Measurements from ENCODE around the gene GALNT16. TPM values are rescaled to one million over a fixed set of nuclear protein-coding genes. Genes with fewer than 3 reads are reported as not detected.
"Not testable (repeated sequence)": the region's sequence is repeated elsewhere in the genome, so short reads cannot be mapped to it uniquely, and the experiment has no call there.

GALNT16 gene
- total RNA-seq (under 1 TPM in 2 of 5 donors, not detected in 3; 0.13 to 0.46 TPM), total RNA-seq (0 to 0.25 (median 0.06) reads per million in 29 experiments)
- not detected for total RNA-seq (2013)

- Mint-ChIP-seq H3K36me3 (no peaks in the 10 kb centered on the region), H3K4me1 (peaks cover 6 to 17% (median 11%) of the 10 kb centered on the region in 3 donors), H3K27me3 (peaks cover 44 to 70% of the 10 kb centered on the region in 2 donors), H3K4me3 (peak within 1 kb of the TSS; percentile 34 to 74 (median 55)), H3K27ac (no peak within 1 kb of the TSS), H3K9me3 (no peaks in the 10 kb centered on the region)
- ChIA-PET CTCF (interaction anchor here in 1 of 2 donors (0.6 kb wide), 1 partner anchor 10 kb away, joined by 4 read pairs; no protein-coding TSS in a partner anchor), POLR2A (no interaction called here)
- H3K9me3 ChIP-seq, result no peaks in the 10 kb centered on the region
- H3K27me3 ChIP-seq (replicated peaks in 1 of 2; ENCODE audit: control insufficient read depth in 2 of 2, extremely low read depth in 1 of 2, insufficient read depth in 2 of 2, low read length in 1 of 2), result peaks cover 23 to 69% of the 10 kb centered on the region in 2 experiments
- 5% methylated on average over 62 of the region's 74 CpGs for WGBS (ENCODE audit: insufficient coverage)
- no peak for DNase-seq
- H3K36me3 ChIP-seq (ENCODE audit: control insufficient read depth in 2 of 2, extremely low read depth in 1 of 2, insufficient read depth in 1 of 2, low read length in 1 of 2), result no peaks in the 10 kb centered on the region
- H3K4me3 ChIP-seq (ENCODE audit: control insufficient read depth in 1 of 2, extremely low read depth in 1 of 2, low read length in 1 of 2), result peak within 1 kb of the TSS in 1 of 2 donors; percentile 36
- no peak for ATAC-seq (replicated peaks in 1 of 4)
- H3K27ac ChIP-seq (ENCODE audit: low read length), result no peak within 1 kb of the TSS
- peaks cover 0 to 11% of the 10 kb centered on the region in 2 experiments for H3K4me1 ChIP-seq (ENCODE audit: control insufficient read depth in 1 of 2, extremely low read depth in 1 of 2, insufficient read depth in 2 of 2, low read length in 2 of 2)
Observed at GRCh38 chr14:69259527-69260189, at the start of gene GALNT16. TSS of gene GALNT16 (plus strand) at chr14:69260158. CDS start at chr14:69260291, 133 bp downstream.

- Histone ChIP-seq H3K36me3 (ENCODE audit: control insufficient read depth in 2 of 2, extremely low read depth in 1 of 2, insufficient read depth in 1 of 2, low read length in 1 of 2) (no peaks in the 10 kb centered on the region), H3K27ac (ENCODE audit: low read length) (no peak overlapping the region), H3K27me3 (replicated peaks in 1 of 2; ENCODE audit: control insufficient read depth in 2 of 2, extremely low read depth in 1 of 2, insufficient read depth in 2 of 2, low read length in 1 of 2) (no peaks in the 10 kb centered on the region), H3K9me3 (no peaks in the 10 kb centered on the region), H3K4me3 (ENCODE audit: control insufficient read depth in 1 of 2, extremely low read depth in 1 of 2, low read length in 1 of 2) (no peak overlapping the region), H3K4me1 (ENCODE audit: control insufficient read depth in 1 of 2, extremely low read depth in 1 of 2, insufficient read depth in 2 of 2, low read length in 2 of 2) (no peaks in the 10 kb centered on the region)
- no peak overlapping the region for H3K27ac Mint-ChIP-seq
- CTCF ChIA-PET, result no interaction called here
- peaks cover 0 to 2% (median 0%) of the 10 kb centered on the region in 3 donors for H3K4me1 Mint-ChIP-seq
- H3K27me3 Mint-ChIP-seq, result no peaks in the 10 kb centered on the region
- 88% methylated on average over 1 of the region's 2 CpGs for WGBS (ENCODE audit: insufficient coverage)
- no peak overlapping the region for H3K4me3 Mint-ChIP-seq
- POLR2A ChIA-PET, result no interaction called here
- H3K36me3 Mint-ChIP-seq, result peaks cover 54% of the 10 kb centered on the region
- H3K9me3 Mint-ChIP-seq, result no peaks in the 10 kb centered on the region
- no peak for DNase-seq
- ATAC-seq (replicated peaks in 1 of 4), result no peak
Observed at GRCh38 chr14:69214393-69214792, 45.6 kb upstream of the GALNT16 start.

- H3K4me1 ChIP-seq (ENCODE audit: control insufficient read depth in 1 of 2, extremely low read depth in 1 of 2, insufficient read depth in 2 of 2, low read length in 2 of 2); H3K9me3 ChIP-seq; H3K4me3 Mint-ChIP-seq; ATAC-seq (replicated peaks in 1 of 4); DNase-seq; H3K9me3 Mint-ChIP-seq; H3K36me3 ChIP-seq (ENCODE audit: control insufficient read depth in 2 of 2, extremely low read depth in 1 of 2, insufficient read depth in 1 of 2, low read length in 1 of 2); POLR2A ChIA-PET; CTCF ChIA-PET; H3K27ac ChIP-seq (ENCODE audit: low read length); H3K4me1 Mint-ChIP-seq; H3K4me3 ChIP-seq (ENCODE audit: control insufficient read depth in 1 of 2, extremely low read depth in 1 of 2, low read length in 1 of 2); H3K27me3 ChIP-seq (replicated peaks in 1 of 2; ENCODE audit: control insufficient read depth in 2 of 2, extremely low read depth in 1 of 2, insufficient read depth in 2 of 2, low read length in 1 of 2); H3K27ac Mint-ChIP-seq; H3K27me3 Mint-ChIP-seq: not testable (repeated sequence)
- H3K36me3 Mint-ChIP-seq, result peaks cover 54% of the 10 kb centered on the region
- WGBS (ENCODE audit: insufficient coverage), result no CpG with 5 or more reads among the region's 3 CpGs
Observed at GRCh38 chr14:69217663-69218062, 42.3 kb upstream of the GALNT16 start.

GRCh38 chr14:69224946-69225345, 35.0 kb upstream of the GALNT16 start:
- no peak for DNase-seq
- Mint-ChIP-seq H3K36me3 (peaks cover 22% of the 10 kb centered on the region), H3K4me1 (no peaks in the 10 kb centered on the region), H3K27me3 (no peaks in the 10 kb centered on the region), H3K4me3 (no peak overlapping the region), H3K27ac (no peak overlapping the region), H3K9me3 (no peaks in the 10 kb centered on the region)
- H3K4me1 ChIP-seq (ENCODE audit: control insufficient read depth in 1 of 2, extremely low read depth in 1 of 2, insufficient read depth in 2 of 2, low read length in 2 of 2), result no peaks in the 10 kb centered on the region
- no peaks in the 10 kb centered on the region for H3K9me3 ChIP-seq
- peaks cover 0 to 6% of the 10 kb centered on the region in 2 donors for H3K36me3 ChIP-seq (ENCODE audit: control insufficient read depth in 2 of 2, extremely low read depth in 1 of 2, insufficient read depth in 1 of 2, low read length in 1 of 2)
- H3K27ac ChIP-seq (ENCODE audit: low read length), result no peak overlapping the region
- ChIA-PET POLR2A (no interaction called here), CTCF (no interaction called here)
- WGBS (ENCODE audit: insufficient coverage), result 88% methylated on average over 3 of the region's 4 CpGs
- no peaks in the 10 kb centered on the region for H3K27me3 ChIP-seq (replicated peaks in 1 of 2; ENCODE audit: control insufficient read depth in 2 of 2, extremely low read depth in 1 of 2, insufficient read depth in 2 of 2, low read length in 1 of 2)
- ATAC-seq (replicated peaks in 1 of 4), result no peak
- H3K4me3 ChIP-seq (ENCODE audit: control insufficient read depth in 1 of 2, extremely low read depth in 1 of 2, low read length in 1 of 2), result no peak overlapping the region

GRCh38 chr14:69226178-69226577, 33.8 kb upstream of the GALNT16 start:
- Mint-ChIP-seq H3K4me3 (no peak overlapping the region), H3K27ac (no peak overlapping the region), H3K27me3 (no peaks in the 10 kb centered on the region), H3K36me3 (peaks cover 28% of the 10 kb centered on the region), H3K4me1 (no peaks in the 10 kb centered on the region), H3K9me3 (no peaks in the 10 kb centered on the region)
- Histone ChIP-seq H3K4me3 (ENCODE audit: control insufficient read depth in 1 of 2, extremely low read depth in 1 of 2, low read length in 1 of 2) (no peak overlapping the region), H3K27ac (ENCODE audit: low read length) (no peak overlapping the region), H3K9me3 (no peaks in the 10 kb centered on the region), H3K36me3 (ENCODE audit: control insufficient read depth in 2 of 2, extremely low read depth in 1 of 2, insufficient read depth in 1 of 2, low read length in 1 of 2) (peaks cover 0 to 10% of the 10 kb centered on the region in 2 donors), H3K27me3 (replicated peaks in 1 of 2; ENCODE audit: control insufficient read depth in 2 of 2, extremely low read depth in 1 of 2, insufficient read depth in 2 of 2, low read length in 1 of 2) (no peaks in the 10 kb centered on the region), H3K4me1 (ENCODE audit: control insufficient read depth in 1 of 2, extremely low read depth in 1 of 2, insufficient read depth in 2 of 2, low read length in 2 of 2) (no peaks in the 10 kb centered on the region)
- WGBS (ENCODE audit: insufficient coverage), result 75% methylated on average over 4 of the region's 9 CpGs
- ChIA-PET POLR2A (no interaction called here), CTCF (interaction anchor here (0.6 to 0.7 kb wide), 3 partner anchors 16 to 326 kb away, joined by 3 to 8 read pairs (median 3); no protein-coding TSS in a partner anchor)
- ATAC-seq (replicated peaks in 1 of 4) (no peak), DNase-seq (no peak)

- Histone ChIP-seq H3K4me1 (ENCODE audit: control insufficient read depth in 1 of 2, extremely low read depth in 1 of 2, insufficient read depth in 2 of 2, low read length in 2 of 2) (no peaks in the 10 kb centered on the region), H3K27me3 (replicated peaks in 1 of 2; ENCODE audit: control insufficient read depth in 2 of 2, extremely low read depth in 1 of 2, insufficient read depth in 2 of 2, low read length in 1 of 2) (no peaks in the 10 kb centered on the region), H3K9me3 (no peaks in the 10 kb centered on the region), H3K27ac (ENCODE audit: low read length) (no peak overlapping the region), H3K36me3 (ENCODE audit: control insufficient read depth in 2 of 2, extremely low read depth in 1 of 2, insufficient read depth in 1 of 2, low read length in 1 of 2) (peaks cover 0 to 11% of the 10 kb centered on the region in 2 donors), H3K4me3 (ENCODE audit: control insufficient read depth in 1 of 2, extremely low read depth in 1 of 2, low read length in 1 of 2) (no peak overlapping the region)
- H3K36me3 Mint-ChIP-seq, result peaks cover 32% of the 10 kb centered on the region
- no peaks in the 10 kb centered on the region for H3K4me1 Mint-ChIP-seq
- no peak for DNase-seq
- ATAC-seq (replicated peaks in 1 of 4), result no peak
- no peaks in the 10 kb centered on the region for H3K27me3 Mint-ChIP-seq
- H3K4me3 Mint-ChIP-seq, result no peak overlapping the region
- WGBS (ENCODE audit: insufficient coverage), result no CpG with 5 or more reads among the region's 2 CpGs
- POLR2A ChIA-PET, result no interaction called here
- CTCF ChIA-PET, result no interaction called here
- no peaks in the 10 kb centered on the region for H3K9me3 Mint-ChIP-seq
- H3K27ac Mint-ChIP-seq, result no peak overlapping the region
Observed at GRCh38 chr14:69226736-69227135, 33.2 kb upstream of the GALNT16 start.
